ENCODE data around the gene LSAMP. TPM values are rescaled to one million over a fixed set of nuclear protein-coding genes. Genes with fewer than 3 reads are reported as not detected.

Gene LSAMP
- total and polyA plus RNA-seq, 2 experiments from 2014 or later, result 2.0 to 2.9 TPM

DNA sequence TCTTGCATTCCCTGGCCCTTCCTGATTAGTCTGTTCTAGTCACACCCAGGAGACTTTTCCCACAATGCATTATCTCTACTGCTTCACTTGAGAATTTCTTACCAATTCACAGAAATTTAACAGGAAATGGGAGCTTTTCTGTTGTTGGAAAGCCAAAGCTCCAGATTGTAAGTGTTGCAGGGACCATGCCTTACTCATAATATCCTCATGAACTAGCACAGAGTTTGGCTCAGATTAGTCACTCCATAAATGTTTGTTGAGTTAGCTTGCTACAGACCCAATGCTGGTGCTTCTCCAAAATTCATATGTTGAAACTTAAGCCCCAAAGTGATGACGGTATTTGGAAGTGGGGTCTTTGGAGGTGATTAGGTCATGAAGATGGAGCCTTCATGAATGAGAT lies 589.4 kb downstream of the LSAMP start:
- Histone ChIP-seq H3K79me2 (replicated peaks; ENCODE audit: insufficient read depth) (no peaks in the 10 kb centered on the region), H3K36me3 (ENCODE audit: insufficient read depth) (no peaks in the 10 kb centered on the region), H3K27me3 (ENCODE audit: insufficient read depth) (no peaks in the 10 kb centered on the region), H3K4me2 (no peak overlapping the region), H3K4me3 (no peak overlapping the region), H3K27ac (ENCODE audit: low read depth) (no peak overlapping the region), H2AFZ (no peak overlapping the region), H3F3A (replicated peaks; ENCODE audit: low read depth) (no peaks in the 10 kb centered on the region), H3K9me2 (ENCODE audit: insufficient read depth) (no peaks in the 10 kb centered on the region; the same call in 1 of the 2 replicates), H4K20me1 (replicated peaks; ENCODE audit: insufficient read depth) (no peaks in the 10 kb centered on the region), H3K4me1 (ENCODE audit: insufficient read depth) (peaks cover 35% of the 10 kb centered on the region)
- Mint-ChIP-seq H3K27me3 (ENCODE audit: insufficient read depth, low read depth, poor library complexity) (no peaks in the 10 kb centered on the region), H3K4me1 (peaks cover 39% of the 10 kb centered on the region), H3K4me3 (no peak overlapping the region), H3K27ac (no peak overlapping the region), H3K9me3 (no peaks in the 10 kb centered on the region), H3K36me3 (ENCODE audit: low read depth) (no peaks in the 10 kb centered on the region)
- DNase-seq (ENCODE audit: low spot score), result no peak
- TF ChIP-seq EZH2phosphoT487 (IDR thresholded peaks at IDR 0.05; ENCODE audit: unreplicated experiment) (no peak), POLR2AphosphoS5 (IDR thresholded peaks at IDR 0.05; ENCODE audit: low read depth) (no peak), JUNB (IDR thresholded peaks at IDR 0.05; ENCODE audit: unreplicated experiment) (no peak), ZNF114 (CRISPR knock-in tag; IDR thresholded peaks at IDR 0.05) (no peak), CTCF (conservative IDR thresholded peaks at IDR 0.05; ENCODE audit: low read depth in 2 of 2) (no peak), ZNF331 (CRISPR knock-in tag; IDR thresholded peaks at IDR 0.05; ENCODE audit: low read depth) (no peak), NANOG (IDR thresholded peaks at IDR 0.05; ENCODE audit: borderline replicate concordance) (no peak), EZH2 (IDR thresholded peaks at IDR 0.05; ENCODE audit: low read depth, unreplicated experiment) (no peak), ETS1 (IDR thresholded peaks at IDR 0.05) (no peak), CREB1 (CRISPR knock-in tag; IDR thresholded peaks at IDR 0.05; ENCODE audit: low read depth) (no peak), STAT1 (IDR thresholded peaks at IDR 0.05; ENCODE audit: unreplicated experiment) (no peak)
- TF ChIP-seq, protein P1, sequence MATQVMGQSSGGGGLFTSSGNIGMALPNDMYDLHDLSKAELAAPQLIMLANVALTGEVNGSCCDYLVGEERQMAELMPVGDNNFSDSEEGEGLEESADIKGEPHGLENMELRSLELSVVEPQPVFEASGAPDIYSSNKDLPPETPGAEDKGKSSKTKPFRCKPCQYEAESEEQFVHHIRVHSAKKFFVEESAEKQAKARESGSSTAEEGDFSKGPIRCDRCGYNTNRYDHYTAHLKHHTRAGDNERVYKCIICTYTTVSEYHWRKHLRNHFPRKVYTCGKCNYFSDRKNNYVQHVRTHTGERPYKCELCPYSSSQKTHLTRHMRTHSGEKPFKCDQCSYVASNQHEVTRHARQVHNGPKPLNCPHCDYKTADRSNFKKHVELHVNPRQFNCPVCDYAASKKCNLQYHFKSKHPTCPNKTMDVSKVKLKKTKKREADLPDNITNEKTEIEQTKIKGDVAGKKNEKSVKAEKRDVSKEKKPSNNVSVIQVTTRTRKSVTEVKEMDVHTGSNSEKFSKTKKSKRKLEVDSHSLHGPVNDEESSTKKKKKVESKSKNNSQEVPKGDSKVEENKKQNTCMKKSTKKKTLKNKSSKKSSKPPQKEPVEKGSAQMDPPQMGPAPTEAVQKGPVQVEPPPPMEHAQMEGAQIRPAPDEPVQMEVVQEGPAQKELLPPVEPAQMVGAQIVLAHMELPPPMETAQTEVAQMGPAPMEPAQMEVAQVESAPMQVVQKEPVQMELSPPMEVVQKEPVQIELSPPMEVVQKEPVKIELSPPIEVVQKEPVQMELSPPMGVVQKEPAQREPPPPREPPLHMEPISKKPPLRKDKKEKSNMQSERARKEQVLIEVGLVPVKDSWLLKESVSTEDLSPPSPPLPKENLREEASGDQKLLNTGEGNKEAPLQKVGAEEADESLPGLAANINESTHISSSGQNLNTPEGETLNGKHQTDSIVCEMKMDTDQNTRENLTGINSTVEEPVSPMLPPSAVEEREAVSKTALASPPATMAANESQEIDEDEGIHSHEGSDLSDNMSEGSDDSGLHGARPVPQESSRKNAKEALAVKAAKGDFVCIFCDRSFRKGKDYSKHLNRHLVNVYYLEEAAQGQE (IDR thresholded peaks at IDR 0.05; ENCODE audit: unreplicated experiment), result no peak
- TF ChIP-seq, protein P2, sequence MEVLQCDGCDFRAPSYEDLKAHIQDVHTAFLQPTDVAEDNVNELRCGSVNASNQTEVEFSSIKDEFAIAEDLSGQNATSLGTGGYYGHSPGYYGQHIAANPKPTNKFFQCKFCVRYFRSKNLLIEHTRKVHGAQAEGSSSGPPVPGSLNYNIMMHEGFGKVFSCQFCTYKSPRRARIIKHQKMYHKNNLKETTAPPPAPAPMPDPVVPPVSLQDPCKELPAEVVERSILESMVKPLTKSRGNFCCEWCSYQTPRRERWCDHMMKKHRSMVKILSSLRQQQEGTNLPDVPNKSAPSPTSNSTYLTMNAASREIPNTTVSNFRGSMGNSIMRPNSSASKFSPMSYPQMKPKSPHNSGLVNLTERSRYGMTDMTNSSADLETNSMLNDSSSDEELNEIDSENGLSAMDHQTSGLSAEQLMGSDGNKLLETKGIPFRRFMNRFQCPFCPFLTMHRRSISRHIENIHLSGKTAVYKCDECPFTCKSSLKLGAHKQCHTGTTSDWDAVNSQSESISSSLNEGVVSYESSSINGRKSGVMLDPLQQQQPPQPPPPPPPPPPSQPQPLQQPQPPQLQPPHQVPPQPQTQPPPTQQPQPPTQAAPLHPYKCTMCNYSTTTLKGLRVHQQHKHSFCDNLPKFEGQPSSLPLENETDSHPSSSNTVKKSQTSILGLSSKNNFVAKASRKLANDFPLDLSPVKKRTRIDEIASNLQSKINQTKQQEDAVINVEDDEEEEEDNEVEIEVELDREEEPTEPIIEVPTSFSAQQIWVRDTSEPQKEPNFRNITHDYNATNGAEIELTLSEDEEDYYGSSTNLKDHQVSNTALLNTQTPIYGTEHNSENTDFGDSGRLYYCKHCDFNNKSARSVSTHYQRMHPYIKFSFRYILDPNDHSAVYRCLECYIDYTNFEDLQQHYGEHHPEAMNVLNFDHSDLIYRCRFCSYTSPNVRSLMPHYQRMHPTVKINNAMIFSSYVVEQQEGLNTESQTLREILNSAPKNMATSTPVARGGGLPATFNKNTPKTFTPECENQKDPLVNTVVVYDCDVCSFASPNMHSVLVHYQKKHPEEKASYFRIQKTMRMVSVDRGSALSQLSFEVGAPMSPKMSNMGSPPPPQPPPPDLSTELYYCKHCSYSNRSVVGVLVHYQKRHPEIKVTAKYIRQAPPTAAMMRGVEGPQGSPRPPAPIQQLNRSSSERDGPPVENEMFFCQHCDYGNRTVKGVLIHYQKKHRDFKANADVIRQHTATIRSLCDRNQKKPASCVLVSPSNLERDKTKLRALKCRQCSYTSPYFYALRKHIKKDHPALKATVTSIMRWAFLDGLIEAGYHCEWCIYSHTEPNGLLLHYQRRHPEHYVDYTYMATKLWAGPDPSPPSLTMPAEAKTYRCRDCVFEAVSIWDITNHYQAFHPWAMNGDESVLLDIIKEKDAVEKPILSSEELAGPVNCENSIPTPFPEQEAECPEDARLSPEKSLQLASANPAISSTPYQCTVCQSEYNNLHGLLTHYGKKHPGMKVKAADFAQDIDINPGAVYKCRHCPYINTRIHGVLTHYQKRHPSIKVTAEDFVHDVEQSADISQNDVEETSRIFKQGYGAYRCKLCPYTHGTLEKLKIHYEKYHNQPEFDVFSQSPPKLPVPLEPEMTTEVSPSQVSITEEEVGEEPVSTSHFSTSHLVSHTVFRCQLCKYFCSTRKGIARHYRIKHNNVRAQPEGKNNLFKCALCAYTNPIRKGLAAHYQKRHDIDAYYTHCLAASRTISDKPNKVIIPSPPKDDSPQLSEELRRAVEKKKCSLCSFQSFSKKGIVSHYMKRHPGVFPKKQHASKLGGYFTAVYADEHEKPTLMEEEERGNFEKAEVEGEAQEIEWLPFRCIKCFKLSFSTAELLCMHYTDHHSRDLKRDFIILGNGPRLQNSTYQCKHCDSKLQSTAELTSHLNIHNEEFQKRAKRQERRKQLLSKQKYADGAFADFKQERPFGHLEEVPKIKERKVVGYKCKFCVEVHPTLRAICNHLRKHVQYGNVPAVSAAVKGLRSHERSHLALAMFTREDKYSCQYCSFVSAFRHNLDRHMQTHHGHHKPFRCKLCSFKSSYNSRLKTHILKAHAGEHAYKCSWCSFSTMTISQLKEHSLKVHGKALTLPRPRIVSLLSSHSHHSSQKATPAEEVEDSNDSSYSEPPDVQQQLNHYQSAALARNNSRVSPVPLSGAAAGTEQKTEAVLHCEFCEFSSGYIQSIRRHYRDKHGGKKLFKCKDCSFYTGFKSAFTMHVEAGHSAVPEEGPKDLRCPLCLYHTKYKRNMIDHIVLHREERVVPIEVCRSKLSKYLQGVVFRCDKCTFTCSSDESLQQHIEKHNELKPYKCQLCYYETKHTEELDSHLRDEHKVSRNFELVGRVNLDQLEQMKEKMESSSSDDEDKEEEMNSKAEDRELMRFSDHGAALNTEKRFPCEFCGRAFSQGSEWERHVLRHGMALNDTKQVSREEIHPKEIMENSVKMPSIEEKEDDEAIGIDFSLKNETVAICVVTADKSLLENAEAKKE (CRISPR knock-in tag; IDR thresholded peaks at IDR 0.05), result no peak
- no peak for ATAC-seq
